GM21447 (cell line): ENCODE measurements around the gene TVP23C.

Experiments used
- ATAC-seq: cut with Tn5 transposase; IDR thresholded peaks from one replicate; pipeline ENCODE4 v1.9.1; 2021; ENCODE audit not compliant: unreplicated experiment

Gene TVP23C

DNA sequence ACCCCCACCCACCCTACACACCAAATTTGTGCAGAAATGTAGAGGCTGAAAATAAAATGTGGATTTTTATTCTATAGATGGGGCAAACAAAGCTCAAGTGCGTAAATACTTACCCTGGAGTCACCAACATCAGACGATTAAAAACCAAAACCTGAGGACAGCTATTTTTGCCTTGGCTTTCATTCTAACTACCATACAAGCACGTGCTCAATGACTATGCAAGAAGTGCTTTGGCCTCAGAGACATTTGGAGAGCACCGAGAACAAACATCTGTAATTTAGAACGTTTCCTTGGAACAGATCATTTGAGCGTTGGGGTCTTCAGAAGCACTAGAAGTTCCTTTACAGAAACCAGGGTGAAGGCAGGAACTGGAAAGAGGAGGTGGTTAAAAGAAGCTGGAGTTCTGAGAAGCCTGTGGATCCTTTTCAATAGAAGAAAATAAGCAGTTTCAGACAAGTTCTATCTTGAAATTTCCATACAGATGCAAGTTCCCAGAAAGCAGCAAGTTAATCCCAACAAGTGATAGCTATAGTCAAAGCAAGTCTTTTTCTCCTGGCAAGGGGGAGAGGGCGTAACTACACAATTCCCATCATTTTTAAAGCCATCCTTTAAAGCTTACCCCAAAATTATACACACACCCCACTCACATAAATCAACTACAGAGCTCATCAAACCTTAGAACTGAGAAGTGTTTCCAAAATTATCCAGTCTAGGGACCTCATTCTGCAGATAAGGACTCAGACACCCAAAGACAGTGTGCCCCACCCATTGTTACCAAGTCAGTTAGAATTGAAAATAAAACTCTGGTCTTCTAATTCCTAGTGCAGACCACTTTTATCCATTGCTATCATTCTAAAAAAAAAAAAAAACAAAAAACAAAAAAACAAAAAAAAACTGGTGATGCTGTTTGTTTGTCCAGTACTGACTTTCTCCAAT lies 66.3 kb downstream of the TVP23C start:
- no peak for ATAC-seq

DNA sequence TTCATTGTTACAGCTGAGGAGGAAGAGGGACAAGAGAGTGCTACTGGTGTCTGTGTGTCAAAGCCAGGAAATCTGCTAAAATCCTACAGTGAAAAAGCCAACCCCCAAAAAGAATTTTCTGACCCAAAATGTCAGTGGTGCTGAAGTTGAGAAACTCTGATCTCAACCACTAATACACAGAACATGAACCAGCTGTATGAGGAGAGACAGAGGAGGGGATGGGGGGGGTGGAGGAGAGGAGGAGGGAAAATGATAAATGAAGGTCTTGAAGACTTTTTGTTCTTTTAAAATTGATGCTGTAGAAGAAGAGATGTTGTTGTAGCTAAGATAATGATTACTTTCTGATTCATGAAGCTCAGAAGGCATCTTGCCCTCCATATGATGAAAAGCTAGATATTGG lies 68.5 kb downstream of the TVP23C start:
- ATAC-seq: no peak

GRCh38 chr17:15493693-15494035 lies 69.6 kb downstream of the TVP23C start:
- ATAC-seq: no peak

- no peak for ATAC-seq
Observed at GRCh38 chr17:15492791-15493692, 70.2 kb downstream of the TVP23C start.

DNA sequence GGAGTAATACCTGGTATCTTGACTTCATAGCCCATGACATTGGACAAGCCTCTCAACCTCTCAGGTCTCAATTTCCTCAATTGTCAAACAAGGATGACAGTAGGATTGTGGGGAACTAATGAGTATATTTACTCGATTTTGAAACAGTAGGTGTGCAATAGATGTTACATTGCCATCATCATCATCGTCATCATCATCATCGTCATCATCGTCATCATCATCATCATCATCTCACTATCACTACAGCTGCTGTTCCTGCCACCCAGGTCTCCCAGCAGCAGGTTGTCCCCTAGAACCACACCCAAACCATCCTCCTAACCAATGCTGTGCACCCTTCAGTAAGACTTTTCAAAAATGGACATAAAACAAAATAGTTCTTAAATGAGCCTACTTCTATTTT lies 71.1 kb downstream of the TVP23C start:
- ATAC-seq: no peak

GRCh38 chr17:15490634-15491261 lies 72.5 kb downstream of the TVP23C start:
- no peak for ATAC-seq

GRCh38 chr17:15488557-15488956 lies 74.7 kb downstream of the TVP23C start:
- ATAC-seq: no peak

DNA sequence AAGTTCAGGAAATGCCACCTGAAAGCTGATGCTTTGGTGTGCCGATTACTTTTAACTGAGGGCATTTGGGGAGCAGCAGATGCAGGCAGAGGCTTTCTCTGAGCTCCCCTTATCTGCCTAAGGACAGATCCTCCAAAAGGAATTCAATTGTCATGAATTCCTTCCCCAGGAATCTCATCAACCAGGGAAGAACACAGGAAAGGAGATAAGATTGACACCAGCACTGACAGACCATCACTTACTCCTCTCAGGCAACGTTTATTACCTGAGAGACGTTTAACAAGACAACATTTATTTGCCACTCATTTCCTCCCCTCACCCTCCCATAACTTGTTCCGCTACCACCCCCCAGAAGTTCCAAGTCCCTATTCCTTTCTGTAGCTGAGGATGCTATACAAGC lies 78.2 kb downstream of the TVP23C start:
- ATAC-seq: no peak

DNA sequence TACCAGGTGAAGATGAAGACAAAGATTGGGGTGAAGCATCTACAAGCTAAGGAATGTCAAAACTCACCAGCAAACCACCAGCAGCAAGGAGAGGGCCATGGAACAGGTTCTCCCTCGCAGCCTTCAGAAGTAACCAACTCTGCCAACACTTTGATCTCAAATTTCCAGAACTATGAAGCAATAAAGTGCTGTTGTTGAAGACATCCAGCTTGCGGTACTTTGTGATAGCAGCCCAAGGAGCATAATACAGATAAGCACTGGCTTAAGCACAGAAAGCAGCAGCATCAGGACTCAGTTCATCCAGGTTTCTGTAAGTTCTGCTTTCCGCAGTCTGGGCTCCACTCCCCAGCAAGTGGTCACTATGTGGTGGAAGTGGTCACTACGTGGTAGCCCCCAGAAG lies 79.9 kb downstream of the TVP23C start:
- ATAC-seq: no peak

- ATAC-seq: no peak
Observed at GRCh38 chr17:15482476-15482875, 80.8 kb downstream of the TVP23C start.

GRCh38 chr17:15481481-15481880 lies 81.8 kb downstream of the TVP23C start:
- no peak for ATAC-seq

GRCh38 chr17:15480204-15480603 lies 83.1 kb downstream of the TVP23C start:
- no peak for ATAC-seq

DNA sequence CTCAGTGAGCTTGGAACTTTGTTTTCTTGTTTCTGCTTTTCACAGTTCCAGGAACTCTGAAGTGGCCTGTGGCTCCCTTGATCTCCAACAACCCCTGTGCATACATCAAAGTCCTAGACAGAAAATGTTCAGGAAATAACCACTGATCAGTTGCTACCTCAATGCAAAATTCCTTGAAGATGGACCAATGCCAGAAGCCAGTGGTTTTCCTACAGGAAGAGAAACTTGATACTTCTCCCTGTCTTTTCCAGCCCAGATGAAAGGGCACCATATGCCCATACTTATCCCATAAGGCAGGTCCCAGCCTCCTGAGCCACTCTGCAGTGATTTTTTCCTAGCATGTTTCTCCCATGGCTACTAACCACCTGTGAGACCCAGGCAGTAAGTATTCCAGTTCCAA lies 83.6 kb downstream of the TVP23C start:
- ATAC-seq: no peak

DNA sequence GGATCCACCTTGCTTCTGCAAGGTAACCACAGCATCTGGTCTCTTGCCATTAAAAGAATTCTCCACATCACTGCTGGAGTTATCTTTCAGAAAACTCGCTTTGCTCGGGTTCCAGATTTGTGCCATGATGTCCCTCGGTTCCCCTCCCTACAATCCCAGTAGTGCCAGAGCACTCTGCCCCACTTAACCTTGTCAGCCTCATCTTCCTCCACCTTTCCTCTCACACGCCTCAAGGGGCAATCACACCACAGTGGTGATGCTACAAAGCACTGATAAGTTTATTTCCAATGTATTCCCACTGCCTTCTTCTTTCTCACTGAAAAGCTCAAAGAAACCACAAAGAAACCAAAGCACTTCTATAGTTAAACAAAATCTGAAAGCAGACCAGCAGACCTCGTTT lies 84.4 kb downstream of the TVP23C start:
- ATAC-seq: no peak

DNA sequence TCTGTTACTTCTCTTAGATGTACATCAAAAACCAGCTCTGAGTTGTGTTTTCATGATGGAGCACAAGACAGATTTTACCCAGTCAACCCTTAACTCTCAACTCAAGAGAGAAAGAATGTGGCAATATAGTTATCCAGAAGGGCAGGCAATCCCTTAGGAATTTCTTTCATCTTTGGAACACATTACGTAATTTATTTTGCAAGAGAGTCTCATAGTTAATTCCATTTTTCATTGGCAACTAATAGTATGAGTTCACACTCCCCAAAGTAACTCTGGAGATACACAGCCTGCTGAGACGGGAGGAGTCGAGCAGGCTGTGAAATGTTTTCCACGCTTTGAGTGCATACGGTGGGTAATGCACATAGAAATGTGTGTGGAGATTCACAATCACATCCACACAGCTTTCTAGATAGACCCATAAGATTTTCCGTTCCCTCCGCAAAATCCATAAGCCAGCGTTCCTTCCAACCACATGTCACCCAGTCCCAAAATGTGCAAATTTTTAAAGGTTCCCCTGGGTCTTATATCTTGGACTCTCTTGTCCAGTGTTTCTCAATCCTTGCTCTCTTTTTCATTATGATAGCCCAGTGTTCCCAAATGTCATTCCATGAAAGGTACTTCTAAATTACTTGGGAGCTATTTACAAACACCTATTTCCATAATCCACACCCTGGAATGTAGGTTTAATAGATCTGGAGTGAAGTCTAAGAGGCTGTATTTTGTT lies 87.5 kb downstream of the TVP23C start:
- no peak for ATAC-seq

DNA sequence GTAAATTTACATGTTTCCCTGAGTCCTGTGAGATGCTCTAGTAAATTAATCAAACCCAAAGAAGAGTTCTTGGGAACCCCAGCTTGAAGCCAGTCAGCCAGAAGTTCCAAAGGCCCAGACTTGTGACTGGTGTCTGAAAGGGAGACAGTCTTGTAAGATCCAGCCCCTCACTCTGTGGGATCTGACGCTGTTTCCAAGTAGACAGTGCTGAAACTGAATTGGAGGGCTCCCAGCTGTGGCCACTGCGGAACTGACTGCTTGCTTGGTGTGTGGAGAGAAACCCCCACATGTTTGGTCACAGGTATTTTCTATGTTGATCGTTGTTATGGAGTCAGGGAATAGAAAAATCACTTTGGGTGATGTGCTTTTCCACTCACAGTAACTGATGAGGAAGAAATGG lies 90.4 kb downstream of the TVP23C start:
- ATAC-seq: no peak

- no peak for ATAC-seq
Observed at GRCh38 chr17:15470536-15470935, 92.7 kb downstream of the TVP23C start.

DNA sequence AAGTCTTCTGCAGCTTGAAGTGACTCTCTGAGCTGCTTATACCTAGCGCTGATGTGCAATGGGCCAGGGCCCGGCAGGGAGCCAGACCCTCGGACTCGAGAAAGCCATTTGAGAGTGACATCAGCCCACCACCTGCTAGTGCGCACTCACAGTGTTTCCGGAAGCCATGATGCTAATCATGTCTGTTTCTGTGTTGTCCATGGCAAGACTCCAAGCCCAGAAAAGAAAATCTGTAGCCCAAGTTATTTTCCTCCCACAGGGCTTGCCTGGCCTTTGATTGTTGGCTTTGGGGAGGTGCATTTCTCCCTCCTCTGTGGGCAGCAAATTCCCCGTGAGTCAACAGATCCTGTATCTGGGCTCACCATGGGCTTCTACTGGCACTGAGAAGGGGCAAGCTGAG lies 94.0 kb downstream of the TVP23C start:
- no peak for ATAC-seq

DNA sequence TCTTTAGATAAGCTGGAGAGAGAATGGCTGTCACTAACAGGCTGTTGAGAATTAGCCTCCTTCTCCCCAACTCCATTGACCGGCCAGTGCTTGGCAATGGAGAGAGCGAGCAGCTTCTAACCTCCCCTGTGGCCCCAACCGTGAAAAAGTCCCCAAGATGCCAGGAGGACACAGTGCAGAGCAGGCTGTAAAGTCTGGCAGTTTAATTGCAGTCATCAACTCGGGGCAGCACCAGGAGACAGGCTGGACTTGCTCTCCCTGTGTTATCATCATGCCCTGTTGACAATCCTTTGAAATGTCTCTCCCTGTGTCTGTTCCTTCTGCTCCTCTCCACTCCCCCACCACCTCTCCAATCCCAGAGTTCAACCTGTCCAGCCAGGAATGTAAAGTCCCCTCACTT lies 95.2 kb downstream of the TVP23C start:
- ATAC-seq: no peak

DNA sequence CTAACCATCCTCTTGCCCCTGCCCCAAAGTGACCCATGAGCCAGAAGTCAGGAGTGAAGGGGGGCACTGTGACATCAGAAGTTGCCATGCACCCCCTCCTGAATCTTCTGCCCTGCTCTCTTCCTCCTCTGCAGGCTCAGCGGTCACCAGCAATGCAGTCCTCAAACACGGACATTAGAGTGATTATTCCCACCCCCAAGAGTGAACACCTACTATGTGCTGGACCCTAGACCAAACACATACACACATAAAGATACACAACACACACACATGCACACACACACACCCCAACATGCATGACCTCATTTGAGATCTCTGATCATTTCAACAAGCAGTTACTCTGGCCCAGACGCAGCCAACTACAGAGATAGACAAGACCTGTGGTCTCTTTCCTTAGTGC lies 95.7 kb downstream of the TVP23C start, which contains the start of gene CDRT4:
Gene CDRT4, minus strand, starts transcription at position 30 of the 400 bp plus-strand sequence. CDS start 27,383 bp downstream, outside the sequence.
- no peak for ATAC-seq

- no peak for ATAC-seq
Observed at GRCh38 chr17:15466131-15466530, 97.2 kb downstream of the TVP23C start.
